GOT3 (cell line): ENCODE data around the gene EXOC1.
"Not testable (repeated sequence)": the region's sequence is repeated elsewhere in the genome, so short reads cannot be mapped to it uniquely, and the experiment has no call there.

ENCODE experiments used
- DNase-seq: peaks from one replicate; lab custom pipeline; 2025; ENCODE audit warnings: mixed read lengths; lab: John Stamatoyannopoulos, UW

The EXOC1 gene, protein sequence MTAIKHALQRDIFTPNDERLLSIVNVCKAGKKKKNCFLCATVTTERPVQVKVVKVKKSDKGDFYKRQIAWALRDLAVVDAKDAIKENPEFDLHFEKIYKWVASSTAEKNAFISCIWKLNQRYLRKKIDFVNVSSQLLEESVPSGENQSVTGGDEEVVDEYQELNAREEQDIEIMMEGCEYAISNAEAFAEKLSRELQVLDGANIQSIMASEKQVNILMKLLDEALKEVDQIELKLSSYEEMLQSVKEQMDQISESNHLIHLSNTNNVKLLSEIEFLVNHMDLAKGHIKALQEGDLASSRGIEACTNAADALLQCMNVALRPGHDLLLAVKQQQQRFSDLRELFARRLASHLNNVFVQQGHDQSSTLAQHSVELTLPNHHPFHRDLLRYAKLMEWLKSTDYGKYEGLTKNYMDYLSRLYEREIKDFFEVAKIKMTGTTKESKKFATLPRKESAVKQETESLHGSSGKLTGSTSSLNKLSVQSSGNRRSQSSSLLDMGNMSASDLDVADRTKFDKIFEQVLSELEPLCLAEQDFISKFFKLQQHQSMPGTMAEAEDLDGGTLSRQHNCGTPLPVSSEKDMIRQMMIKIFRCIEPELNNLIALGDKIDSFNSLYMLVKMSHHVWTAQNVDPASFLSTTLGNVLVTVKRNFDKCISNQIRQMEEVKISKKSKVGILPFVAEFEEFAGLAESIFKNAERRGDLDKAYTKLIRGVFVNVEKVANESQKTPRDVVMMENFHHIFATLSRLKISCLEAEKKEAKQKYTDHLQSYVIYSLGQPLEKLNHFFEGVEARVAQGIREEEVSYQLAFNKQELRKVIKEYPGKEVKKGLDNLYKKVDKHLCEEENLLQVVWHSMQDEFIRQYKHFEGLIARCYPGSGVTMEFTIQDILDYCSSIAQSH

DNA sequence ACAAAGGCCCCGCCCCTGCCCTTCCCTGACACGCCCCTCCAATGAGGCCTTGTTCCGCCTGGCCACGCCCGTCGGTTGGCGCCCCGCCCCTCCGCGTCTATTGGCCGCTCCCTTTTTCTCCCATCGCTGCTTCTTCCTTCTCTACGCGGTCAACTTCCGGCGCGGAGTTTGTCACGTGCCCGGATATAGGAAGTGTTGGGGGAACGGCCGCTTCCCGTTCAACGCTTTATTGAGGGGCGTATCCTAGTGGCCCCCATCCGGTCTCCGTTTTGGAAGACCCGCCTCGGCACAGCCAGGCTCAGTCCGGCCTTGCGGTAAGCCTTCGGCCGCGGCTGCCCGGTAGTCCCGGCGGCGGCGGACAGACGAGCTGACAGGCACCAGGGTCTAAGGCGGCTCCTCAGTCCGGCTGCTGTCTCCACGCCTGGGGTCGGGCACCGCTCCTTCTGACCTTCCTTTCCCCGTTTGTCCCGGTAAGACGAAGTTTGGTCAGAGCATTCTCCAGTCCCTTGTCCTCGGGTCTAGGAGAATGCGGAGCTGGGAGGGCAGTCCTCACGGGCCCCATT lies at the start of gene EXOC1:
TSS of gene EXOC1 (plus strand) at position 165 of the 563 bp plus-strand sequence. CDS start 4,676 bp downstream, outside the sequence.
- DNase-seq: peak; percentile 74

DNA sequence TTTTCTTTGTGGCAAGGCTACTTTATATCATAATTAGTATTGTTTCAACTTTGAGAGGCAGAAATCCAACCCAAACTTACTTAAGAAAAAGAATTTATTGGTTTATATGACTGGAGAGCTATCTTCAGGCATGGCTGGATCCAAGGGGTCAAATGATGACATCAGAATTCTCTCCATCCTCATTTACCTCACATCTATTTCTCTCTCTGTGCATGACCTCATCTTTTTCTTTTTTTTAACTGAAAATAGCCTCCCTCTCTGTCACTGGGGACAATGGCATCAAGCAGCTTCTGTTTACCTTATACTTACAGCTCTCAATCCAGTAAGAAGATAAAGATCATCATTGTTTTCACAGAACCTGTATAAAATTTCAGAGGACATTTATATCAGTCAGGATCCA lies 45.9 kb upstream of the EXOC1 start:
- DNase-seq: no peak

DNA sequence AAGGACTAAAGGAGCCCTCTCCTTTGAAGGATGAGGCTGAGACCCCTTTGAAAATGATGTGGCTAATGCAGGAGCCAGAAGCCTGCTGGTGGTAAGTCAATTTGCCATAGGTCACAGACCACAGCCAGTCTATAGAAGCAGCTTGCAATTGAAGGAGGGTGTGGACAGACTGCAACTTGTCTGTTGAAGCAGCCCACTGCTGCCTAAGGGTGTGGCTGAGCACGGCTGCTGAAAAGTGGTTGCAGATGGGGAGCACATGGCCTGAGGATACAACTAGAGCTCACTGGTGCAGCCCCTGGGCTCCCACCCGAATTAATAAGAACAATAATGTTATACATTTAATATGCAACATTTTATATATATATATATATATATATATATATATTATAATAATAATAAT lies 45.3 kb upstream of the EXOC1 start:
- no peak for DNase-seq

DNA sequence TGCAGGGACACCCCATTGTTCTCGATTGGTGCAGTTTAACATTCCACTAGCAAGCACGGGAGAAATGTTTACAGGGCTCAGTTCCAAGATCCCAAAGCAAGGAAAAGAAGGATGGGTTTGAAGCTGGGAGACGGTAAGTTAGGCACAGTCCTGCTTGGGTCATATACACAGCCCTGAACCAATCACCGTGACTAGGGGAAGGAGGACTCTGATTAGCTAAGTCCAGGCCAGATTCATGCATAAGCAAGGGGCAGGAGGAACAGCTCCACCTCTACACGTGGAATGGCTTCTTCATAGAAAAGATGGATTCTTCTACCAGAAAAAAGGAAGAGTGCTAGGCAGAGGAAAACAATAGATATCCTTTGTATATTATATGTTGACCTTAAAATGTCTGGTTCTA lies 44.8 kb upstream of the EXOC1 start:
- no peak for DNase-seq

DNA sequence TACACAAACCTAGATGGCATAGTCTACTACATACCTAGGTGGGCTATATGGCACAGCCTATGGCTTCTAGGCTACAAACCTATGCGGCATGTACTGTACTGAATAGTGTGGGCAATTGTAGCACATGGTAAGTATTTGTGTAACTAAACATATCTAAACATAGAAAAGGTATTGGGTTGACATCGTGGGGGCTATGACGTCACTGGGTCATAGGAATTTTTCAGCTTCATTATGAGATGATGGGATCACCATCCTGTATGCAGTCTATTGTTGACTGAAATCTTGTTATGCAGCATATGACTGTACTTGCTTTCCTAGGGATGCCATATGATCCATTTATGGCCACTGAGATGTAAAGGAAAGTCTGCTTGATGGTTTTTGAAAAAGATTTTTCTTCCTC lies 35.8 kb upstream of the EXOC1 start:
- no peak for DNase-seq

DNA sequence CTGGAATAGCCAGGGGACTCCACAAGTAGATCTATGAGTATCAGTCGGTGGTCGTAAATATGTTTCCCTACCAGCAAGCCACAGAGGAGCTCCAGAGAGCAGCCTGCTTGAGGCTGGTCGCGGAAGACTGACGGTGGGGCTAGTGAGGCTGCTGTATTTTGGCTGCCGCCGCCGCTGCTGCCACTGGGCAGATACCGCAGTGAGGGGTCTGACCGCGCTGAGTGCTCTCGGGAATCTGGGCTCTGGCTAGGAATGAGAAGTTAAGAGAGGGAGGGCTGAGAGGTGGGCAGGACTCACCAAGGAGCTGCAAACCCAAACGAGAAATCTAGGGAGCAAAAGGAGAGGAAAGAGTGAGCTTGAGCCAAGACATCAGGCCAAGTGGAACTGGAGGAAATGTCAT lies 33.8 kb upstream of the EXOC1 start, which contains the start of gene EXOC1L:
TSS of gene EXOC1L (plus strand) at position 157 of the 400 bp plus-strand sequence. CDS start at position 394, 237 bp downstream.
- no peak for DNase-seq

DNA sequence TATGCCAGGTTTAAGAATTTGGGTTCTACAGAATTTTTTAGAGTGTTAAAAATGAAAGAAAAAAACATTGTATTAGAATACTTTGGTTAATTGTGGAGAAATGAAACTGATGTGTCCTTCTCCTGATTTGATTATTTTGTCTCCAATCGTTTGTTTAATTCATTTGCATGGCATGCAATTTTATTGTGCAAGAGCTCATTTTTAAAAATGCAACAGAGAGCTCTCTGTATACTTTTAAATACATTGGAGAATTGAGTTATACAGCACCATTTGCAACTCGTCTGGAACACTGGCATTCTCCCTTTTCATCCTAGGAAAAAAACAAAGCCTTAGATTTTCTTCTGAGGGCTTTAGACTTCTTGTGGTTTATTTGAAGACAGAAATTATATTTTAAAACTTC lies 33.2 kb upstream of the EXOC1 start:
- DNase-seq: no peak

DNA sequence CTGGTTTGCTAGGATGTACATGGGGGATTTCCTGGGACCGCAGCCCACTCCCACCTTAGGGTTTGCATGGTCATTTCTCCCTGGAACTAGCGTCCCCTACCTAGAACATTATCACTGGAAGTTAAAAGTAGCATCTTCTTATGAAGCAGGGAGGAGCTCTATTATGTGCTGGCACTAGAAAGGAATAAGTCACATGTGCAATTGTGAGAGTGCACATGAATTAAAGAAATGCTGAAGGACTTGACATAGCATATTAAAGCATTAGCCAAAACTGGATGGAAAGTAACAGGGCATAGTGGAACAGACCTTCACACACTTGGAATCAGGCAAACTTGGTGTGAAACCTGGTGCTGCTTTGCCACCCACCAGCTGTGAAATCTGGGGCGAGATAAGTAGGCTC lies 31.1 kb upstream of the EXOC1 start:
- no peak for DNase-seq

DNA sequence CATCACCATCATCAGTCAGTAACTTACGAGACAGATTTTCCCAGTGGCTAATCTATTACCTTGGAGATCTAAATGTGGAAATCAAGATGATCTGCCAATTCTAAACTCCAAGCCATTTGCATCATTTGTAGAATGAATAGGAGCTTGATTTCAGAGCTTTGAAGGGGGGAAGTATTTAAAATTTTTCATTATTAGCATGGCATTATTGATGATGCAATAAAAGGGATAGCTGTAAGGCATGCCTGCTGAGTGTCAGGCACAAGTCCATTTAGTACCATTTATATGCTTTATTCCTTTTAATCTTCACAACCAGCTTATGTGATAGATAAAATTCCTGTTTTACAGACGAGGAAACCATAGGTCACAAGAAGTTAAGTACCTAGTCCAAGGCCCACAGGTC lies 28.6 kb upstream of the EXOC1 start:
- no peak for DNase-seq

DNA sequence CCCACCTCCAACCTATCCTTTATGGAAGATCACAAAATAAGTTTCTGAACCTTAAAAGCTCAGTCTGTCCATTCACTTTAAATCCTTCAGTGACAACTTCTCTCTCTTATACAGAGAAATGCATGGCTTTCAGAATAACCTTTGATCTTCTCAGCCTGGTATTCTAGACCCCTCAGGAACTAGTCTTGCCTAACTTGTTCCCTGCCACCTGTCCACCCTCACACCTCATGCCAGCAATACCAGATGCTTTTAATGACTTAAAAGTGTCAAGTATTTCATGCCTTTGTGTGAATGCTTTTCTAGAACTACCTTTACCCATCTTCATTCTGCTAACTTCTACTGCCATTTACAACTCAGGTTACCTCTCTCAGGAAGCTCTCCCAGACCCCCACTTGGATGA lies 26.5 kb upstream of the EXOC1 start:
- no peak for DNase-seq

DNA sequence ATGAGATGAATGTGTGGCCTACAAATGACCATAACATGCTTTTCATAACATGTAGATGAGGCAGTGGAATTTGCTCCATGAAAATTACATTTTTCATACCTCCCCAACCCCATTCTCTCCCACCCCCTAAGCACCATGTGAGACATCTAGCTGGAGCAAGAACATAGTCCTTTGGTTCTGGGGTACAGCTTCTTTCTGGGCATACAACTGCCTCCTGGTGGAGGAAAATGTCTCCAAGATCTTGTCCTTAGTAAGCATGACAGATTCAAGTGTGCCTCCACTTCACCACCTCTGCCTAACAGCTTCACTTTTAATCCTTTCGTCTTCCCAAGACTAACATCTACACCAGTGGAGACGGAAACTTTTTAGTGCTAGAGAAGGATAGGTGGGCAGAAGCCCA lies 25.9 kb upstream of the EXOC1 start:
- DNase-seq: no peak

DNA sequence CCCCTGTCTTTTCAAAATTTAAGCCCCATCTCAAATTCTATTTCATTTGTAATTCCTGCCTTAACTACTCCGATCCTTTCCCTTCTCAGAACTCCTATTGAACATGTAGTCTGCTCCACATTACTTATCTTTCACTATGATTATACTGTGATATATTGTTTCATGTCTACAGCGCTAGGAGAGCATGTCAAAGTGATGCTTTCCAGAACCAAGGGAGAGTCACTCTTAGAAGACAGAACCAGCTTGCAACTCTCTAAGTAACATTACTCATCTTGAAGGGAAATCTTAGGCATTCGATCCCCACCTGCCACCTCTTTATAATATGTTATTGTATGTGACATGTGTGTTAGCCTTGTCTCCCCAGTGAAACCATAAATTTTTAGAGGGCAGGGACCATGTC lies 23.4 kb upstream of the EXOC1 start:
- no peak for DNase-seq

DNA sequence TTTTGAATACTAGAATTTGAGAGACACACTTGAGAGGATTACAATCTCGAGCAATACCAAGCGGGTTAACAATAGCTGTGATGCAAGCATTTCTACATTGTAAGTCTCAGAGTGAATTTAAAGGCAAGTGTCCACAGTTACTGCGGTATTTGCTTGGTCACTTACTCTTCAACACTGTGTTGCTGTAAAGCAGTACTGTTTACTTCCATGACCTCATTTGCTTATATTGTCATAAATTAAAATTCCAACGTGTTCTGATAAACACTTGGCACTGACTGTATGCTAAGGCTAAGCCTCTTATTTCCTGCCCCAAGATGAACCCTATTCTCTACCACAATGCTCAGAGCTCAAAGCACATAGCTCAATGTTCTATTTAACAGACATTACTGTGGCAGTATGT lies 22.7 kb upstream of the EXOC1 start:
- no peak for DNase-seq

DNA sequence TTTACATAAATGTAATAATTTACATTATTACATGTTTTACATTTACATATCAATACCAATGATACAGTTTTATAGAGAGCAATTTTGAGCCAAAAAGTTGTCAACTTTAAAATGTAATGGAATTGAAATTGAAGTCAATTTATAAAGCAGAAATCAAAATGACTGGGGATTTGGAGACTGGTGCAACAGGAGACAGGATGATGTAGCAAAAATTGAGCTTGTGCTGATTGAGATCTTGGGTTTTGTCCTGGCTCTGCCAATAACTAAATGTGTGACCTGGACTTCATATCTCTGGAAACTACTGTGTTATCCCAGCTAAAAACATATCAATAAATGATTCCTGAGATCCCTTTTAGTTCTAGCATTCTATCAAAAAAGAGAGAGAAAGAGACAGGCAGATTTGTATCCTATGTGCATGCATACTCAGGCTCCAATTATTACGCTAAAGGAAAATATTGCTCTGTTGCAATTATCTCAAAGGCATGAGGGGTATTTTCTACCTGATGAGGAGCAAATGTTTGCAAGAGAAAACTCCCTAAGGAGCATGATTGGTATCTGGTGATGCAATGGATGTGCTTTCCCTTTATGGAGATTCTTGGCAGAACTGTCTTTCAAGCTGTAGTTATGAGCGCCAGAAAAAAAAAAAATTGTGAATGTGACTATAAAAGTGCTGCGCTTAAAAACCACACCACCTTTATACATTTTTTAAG lies 19.2 kb upstream of the EXOC1 start:
- DNase-seq: no peak

DNA sequence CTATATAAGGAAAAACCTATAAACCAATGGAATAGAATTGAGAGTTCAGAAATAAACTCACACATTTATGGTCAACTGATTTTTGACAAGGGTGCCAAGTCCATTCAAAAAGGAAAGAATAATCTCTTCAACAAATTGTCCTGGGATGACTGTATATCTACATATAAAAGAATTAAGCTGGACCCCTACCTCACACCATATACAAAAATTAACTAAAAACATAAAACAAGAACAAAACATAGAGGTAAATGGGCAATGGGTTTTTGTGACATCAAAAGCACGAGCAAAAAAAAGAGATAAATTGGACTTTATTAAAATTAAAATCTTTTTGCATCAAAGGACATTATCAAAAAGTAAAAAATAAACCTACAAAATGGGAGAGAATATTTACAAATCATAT lies 15.5 kb upstream of the EXOC1 start:
- no peak for DNase-seq

DNA sequence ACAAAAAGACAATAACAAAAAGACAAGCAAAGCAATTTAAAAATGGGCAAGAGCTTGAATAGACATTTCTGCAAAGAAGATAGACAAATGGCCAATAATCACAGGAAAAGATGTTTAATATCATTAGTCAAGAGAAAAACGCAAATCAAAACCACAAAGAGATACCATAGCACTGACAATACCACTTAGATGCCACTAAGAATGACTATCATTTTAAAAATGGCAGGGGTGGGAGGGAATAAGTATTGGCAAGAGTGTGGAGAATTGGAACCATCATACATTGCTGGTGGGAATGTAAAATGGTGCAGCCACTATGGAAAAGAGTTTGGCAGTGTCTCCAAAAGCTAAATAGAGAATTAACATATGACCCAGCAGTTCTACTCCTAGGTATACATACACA lies 15.1 kb upstream of the EXOC1 start:
- DNase-seq: no peak

DNA sequence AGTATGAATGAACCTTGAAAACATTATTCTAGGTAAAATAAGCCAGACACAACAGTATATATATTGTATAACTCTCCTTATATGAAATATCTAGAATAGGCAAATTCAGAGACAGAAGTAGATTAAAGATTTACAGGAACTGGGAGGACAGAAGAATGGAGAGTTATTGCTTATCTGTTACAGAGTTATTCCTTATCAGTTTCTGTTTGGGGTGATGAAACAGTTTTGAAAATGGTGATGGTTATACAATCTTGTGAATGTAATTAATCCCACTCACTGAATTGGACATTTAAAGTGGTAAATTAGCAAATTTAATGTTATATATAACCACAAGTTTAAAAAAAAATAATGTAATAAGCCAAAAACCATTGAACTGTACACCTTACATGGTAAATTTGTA lies 14.5 kb upstream of the EXOC1 start:
- DNase-seq: no peak

DNA sequence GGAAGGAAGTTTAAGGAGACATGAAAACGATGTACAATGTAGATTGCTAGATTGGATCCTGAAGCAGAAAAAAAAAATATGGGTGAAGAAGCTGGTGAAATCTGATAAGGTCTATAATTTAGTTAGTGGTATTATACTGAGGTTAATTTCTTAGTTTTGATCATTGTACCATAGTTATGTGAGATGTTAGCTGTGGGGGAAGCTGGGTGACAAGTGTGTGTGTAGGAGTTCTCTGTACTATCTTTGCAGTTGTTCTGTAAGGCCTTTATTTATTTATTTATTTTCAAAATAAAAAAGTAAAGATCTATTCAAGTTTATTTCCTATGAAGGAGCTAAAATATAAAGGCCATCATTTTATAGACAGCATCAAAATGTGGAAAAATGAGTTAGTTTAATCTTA lies 12.5 kb upstream of the EXOC1 start:
- no peak for DNase-seq

DNA sequence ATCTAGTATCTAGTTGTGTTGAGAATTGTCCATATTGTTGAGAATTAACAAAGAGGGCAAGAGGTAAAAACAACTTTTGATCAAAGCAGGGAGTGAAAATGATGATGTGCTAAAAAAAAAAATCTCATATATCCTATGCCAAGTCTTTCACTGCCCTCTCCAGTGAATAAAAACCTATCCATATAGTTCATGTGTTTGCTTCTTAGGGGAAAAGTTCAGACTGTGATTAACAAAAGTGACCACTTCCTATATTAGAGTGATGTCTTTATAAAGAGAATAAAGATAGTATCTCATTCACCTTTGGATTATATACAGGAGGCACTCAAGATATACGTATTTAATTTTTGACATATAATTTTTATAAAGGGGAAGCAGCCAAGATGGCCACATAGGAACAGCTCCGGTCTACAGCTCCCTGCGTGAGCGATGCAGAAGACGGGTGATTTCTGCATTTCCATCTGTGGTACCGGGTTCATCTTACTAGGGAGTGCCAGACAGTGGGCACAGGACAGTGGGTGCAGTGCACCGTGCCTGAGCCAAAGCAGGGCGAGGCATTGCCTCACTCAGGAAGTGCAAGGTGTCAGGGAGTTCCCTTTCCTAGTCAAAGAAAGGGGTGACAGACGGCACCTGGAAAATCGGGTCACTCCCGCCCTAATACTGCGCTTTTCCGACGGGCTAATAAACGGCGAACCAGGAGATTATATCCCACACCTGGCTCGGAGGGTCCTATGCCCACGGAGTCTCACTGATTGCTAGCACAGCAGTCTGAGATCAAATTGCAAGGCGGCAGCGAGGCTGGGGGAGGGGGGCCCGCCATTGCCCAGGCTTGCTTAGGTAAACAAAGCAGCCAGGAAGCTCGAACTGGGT lies 11.8 kb upstream of the EXOC1 start:
- not testable (repeated sequence) for DNase-seq

DNA sequence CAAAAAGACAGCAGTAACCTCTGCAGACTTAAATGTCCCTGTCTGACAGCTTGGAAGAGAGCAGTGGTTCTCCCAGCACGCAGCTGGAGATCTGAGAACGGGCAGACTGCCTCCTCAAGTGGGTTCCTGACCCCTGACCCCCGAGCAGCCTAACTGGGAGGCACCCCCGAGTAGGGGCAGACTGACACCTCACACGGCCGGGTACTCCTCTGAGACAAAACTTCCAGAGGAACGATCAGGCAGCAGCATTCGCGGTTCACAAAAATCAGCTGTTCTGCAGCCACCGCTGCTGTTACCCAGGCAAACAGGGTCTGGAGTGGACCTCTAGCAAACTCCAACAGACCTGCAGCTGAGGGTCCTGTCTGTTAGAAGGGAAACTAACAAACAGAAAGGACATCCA lies 11.1 kb upstream of the EXOC1 start:
- DNase-seq: not testable (repeated sequence)

DNA sequence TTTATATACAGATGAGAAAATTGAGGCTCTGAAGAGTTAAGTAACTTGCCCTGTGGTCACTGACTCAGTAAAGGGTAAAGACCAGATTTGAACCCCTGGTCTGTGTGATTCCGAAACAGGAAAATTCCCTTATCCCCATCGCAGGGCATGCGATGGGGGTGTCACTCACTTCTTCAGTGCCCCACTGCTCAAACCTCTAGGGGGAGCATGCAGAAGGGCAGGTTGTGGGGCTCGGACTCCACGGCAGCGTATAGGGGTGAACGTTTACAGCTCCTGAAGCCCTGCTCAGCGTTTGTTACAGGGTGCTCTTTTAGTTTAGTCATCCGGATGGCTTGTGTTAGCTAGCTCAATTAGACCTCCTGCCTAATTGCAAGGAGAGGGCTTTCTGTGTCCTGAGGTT lies 3.7 kb upstream of the EXOC1 start:
- no peak for DNase-seq
